Cardiac fibroblast (primary cell): Measurements from ENCODE around the gene MAGI1.

Source experiments
- DNase-seq, 2 donors: peaks; one replicate each; pipeline versions ENCODE4 v3.0.0 to v3.0.0-alpha.2; 2010; ENCODE audit warnings: low read depth in 2 of 2
- H3K4me3 ChIP-seq, 2 donors: replicated peaks in 1 of 2; 1 replicate in 1 of 2; 2 replicates in 1 of 2; pipeline ENCODE4 v1.5.1; 2011; ENCODE audit warnings: low read depth in 2 of 2, low read length in 2 of 2, mild to moderate bottlenecking in 2 of 2, moderate library complexity in 1 of 2
- TF ChIP-seq, protein P1 (sequence below): IDR thresholded peaks from one replicate; pipeline ENCODE4 v1.5.1; 2011; ENCODE audit warnings: low read depth, mild to moderate bottlenecking, low read length, inconsistent platforms

The MAGI1 gene

DNA sequence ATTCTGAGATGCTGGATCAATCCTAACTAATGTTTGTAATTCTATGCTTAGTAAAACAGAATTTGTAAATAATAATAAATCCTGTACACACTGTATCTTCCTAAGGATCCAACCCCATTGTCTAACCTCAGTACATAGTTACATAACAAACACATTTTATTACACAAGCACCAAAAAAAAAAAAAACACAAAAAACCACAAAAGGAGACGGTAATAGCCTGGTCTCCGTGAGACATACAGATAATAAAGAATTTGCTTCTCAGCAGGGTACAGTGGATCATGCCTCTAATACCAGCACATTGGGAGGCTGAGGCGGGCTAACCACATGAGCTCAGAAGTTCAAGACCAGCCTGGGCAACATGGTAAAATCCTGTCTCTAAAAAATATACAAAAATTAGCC is 558.7 kb downstream of the MAGI1 start:
- TF ChIP-seq, protein P1, sequence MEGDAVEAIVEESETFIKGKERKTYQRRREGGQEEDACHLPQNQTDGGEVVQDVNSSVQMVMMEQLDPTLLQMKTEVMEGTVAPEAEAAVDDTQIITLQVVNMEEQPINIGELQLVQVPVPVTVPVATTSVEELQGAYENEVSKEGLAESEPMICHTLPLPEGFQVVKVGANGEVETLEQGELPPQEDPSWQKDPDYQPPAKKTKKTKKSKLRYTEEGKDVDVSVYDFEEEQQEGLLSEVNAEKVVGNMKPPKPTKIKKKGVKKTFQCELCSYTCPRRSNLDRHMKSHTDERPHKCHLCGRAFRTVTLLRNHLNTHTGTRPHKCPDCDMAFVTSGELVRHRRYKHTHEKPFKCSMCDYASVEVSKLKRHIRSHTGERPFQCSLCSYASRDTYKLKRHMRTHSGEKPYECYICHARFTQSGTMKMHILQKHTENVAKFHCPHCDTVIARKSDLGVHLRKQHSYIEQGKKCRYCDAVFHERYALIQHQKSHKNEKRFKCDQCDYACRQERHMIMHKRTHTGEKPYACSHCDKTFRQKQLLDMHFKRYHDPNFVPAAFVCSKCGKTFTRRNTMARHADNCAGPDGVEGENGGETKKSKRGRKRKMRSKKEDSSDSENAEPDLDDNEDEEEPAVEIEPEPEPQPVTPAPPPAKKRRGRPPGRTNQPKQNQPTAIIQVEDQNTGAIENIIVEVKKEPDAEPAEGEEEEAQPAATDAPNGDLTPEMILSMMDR: no peak
- H3K4me3 ChIP-seq: no peak overlapping the region
- peak; percentile 33 to 54 for DNase-seq

- no peak overlapping the region for H3K4me3 ChIP-seq
- TF ChIP-seq, protein P1: no peak
- no peak for DNase-seq
These were observed 559.9 kb downstream of the MAGI1 start for GRCh38 chr3:65478551-65479500.

GRCh38 chr3:65473736-65474135 is 565.0 kb downstream of the MAGI1 start:
- DNase-seq: peak; percentile 14 to 35
- TF ChIP-seq, protein P1: no peak
- H3K4me3 ChIP-seq: no peak overlapping the region

- TF ChIP-seq, protein P1: no peak
- no peak overlapping the region for H3K4me3 ChIP-seq
- DNase-seq: no peak
These were observed 566.2 kb downstream of the MAGI1 start for GRCh38 chr3:65472501-65472900.

GRCh38 chr3:65466300-65466988 is 572.3 kb downstream of the MAGI1 start:
- H3K4me3 ChIP-seq: no peak overlapping the region
- TF ChIP-seq, protein P1: no peak
- no peak for DNase-seq

DNA sequence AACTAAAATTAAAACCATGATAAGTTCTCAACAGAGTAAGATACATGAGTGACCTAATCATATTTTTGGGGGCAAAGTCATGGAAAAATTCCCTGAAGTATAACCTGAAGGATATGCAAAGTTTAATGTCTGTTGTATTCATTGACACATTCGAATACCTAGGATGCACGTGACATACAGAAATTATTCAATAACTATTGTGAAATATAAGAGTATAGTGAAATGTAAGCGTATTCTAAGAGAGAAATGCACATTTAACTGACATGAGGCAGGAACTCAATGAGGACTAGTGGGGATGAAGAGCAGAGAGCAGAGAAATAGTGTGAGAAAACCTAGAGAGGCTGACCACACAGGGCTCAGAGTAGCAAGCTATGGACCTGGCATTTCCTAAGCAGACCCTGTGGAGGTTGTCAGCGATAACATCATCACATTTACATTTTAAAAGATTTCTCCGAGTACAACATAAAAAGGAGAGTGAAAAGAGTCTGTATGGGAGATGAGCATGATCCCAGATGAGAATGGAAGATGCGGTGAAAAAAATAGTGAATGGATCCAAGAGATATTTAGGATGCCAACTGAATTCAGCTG is 588.8 kb downstream of the MAGI1 start:
- no peak for DNase-seq
- H3K4me3 ChIP-seq: no peak overlapping the region
- TF ChIP-seq, protein P1: no peak
